GM12878 (cell line): ENCODE data around the gene RAB3B.

Source experiments
- CTCF ChIP-seq, 3 experiments: IDR thresholded peaks in 2 of 3; conservative IDR thresholded peaks in 1 of 3; 2 replicates each; pipeline ENCODE4 v1.5.1; 2011; ENCODE audit warnings: low read depth in 3 of 3, low read length in 3 of 3, mild to moderate bottlenecking in 3 of 3, control low read depth in 2 of 3, moderate library complexity in 2 of 3, inconsistent platforms in 1 of 3, mixed read lengths in 1 of 3; ENCODE audit not compliant: control insufficient read depth in 2 of 3, insufficient read depth in 1 of 3; ENCODE audit errors: extremely low read depth in 1 of 3
- ZNF687 ChIP-seq: fragments of 450-650 bp; IDR thresholded peaks from 2 replicates; pipeline ENCODE4 v1.6.1; 2017; ENCODE audit warnings: mild to moderate bottlenecking, moderate library complexity
- TF ChIP-seq, protein P1 (sequence below): fragments of 450-650 bp; IDR thresholded peaks from 2 replicates; pipeline ENCODE4 v1.6.1; 2014; ENCODE audit warnings: mild to moderate bottlenecking

- no peak for TF ChIP-seq ZNF687
- TF ChIP-seq, protein P1, sequence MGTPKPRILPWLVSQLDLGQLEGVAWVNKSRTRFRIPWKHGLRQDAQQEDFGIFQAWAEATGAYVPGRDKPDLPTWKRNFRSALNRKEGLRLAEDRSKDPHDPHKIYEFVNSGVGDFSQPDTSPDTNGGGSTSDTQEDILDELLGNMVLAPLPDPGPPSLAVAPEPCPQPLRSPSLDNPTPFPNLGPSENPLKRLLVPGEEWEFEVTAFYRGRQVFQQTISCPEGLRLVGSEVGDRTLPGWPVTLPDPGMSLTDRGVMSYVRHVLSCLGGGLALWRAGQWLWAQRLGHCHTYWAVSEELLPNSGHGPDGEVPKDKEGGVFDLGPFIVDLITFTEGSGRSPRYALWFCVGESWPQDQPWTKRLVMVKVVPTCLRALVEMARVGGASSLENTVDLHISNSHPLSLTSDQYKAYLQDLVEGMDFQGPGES: no peak
- TF ChIP-seq CTCF (IDR thresholded peaks at IDR 0.05 in 2 of 3, conservative IDR thresholded peaks at IDR 0.05 in 1 of 3; ENCODE audit: control insufficient read depth in 2 of 3, extremely low read depth in 1 of 3, insufficient read depth in 1 of 3, low read depth in 3 of 3, low read length in 3 of 3): no peak
These were observed 49.0 kb downstream of the RAB3B start for GRCh38 chr1:51941528-51941927.
